ENCODE measurements around the gene PRR18. TPM values are rescaled to one million over a fixed set of nuclear protein-coding genes. Genes with fewer than 3 reads are reported as not detected.

The PRR18 gene
- total and polyA plus RNA-seq, 9 of the 15 experiments (the other 6 are each of a cell fraction or from before 2014, with no cell fraction given) = not detected

Other genes starting within 250 kb of the PRR18 start
- not detected in 2 replicates for gene TBXT, start 140.5 kb downstream of the PRR18 start, total RNA-seq (2014; rRNA removed)
- gene TBXT, start 140.5 kb downstream of the PRR18 start, total RNA-seq (2014; rRNA removed; fragmentation: Illumina TruSeq; extraction: Trizol) = not detected in 2 replicates
- gene TBXT, start 140.5 kb downstream of the PRR18 start, total RNA-seq (2015; rRNA removed; fragmentation: Illumina TruSeq; extraction: Trizol) = not detected in 2 replicates
- gene TBXT, start 140.5 kb downstream of the PRR18 start, total RNA-seq (2021) = not detected in 2 replicates
- gene TBXT, start 140.5 kb downstream of the PRR18 start, polyA plus RNA-seq (2011; rRNA removed) = not detected in 2 replicates
- not detected in 2 replicates for gene TBXT, start 140.5 kb downstream of the PRR18 start, polyA plus RNA-seq (2014; fragmentation: Illumina TruSeq; extraction: Trizol)
- gene TBXT, start 140.5 kb downstream of the PRR18 start, polyA plus RNA-seq (2014; fragmentation: Nextera tagmentation; extraction: Ambion mirVana) = not detected
- not detected in 2 replicates for gene TBXT, start 140.5 kb downstream of the PRR18 start, polyA plus RNA-seq (2014; rRNA removed)
- gene SFT2D1, start 34.2 kb upstream of the PRR18 start, total RNA-seq (2014; rRNA removed) = 59.5 and 63.1 TPM in 2 replicates
- 67.1 and 75.7 TPM in 2 replicates for gene SFT2D1, start 34.2 kb upstream of the PRR18 start, total RNA-seq (2014; rRNA removed; fragmentation: Illumina TruSeq; extraction: Trizol)
- 50.1 and 54.4 TPM in 2 replicates for gene SFT2D1, start 34.2 kb upstream of the PRR18 start, total RNA-seq (2015; rRNA removed; fragmentation: Illumina TruSeq; extraction: Trizol)
- 68.7 and 81.0 TPM in 2 replicates for gene SFT2D1, start 34.2 kb upstream of the PRR18 start, total RNA-seq (2021)
- gene SFT2D1, start 34.2 kb upstream of the PRR18 start, polyA plus RNA-seq (2011; rRNA removed) = 129 and 140 TPM in 2 replicates
- 80.1 and 81.5 TPM in 2 replicates for gene SFT2D1, start 34.2 kb upstream of the PRR18 start, polyA plus RNA-seq (2014; fragmentation: Illumina TruSeq; extraction: Trizol)
- gene SFT2D1, start 34.2 kb upstream of the PRR18 start, polyA plus RNA-seq (2014; fragmentation: Nextera tagmentation; extraction: Ambion mirVana) = 10 to 100 TPM; 73.0 to 74.6 TPM
- 106 and 111 TPM in 2 replicates for gene SFT2D1, start 34.2 kb upstream of the PRR18 start, polyA plus RNA-seq (2014; rRNA removed)
- 78.6 and 97.7 TPM in 2 replicates for gene MPC1, start 74.5 kb upstream of the PRR18 start, total RNA-seq (2014; rRNA removed)
- gene MPC1, start 74.5 kb upstream of the PRR18 start, total RNA-seq (2014; rRNA removed; fragmentation: Illumina TruSeq; extraction: Trizol) = 132 and 145 TPM in 2 replicates
- 141 and 149 TPM in 2 replicates for gene MPC1, start 74.5 kb upstream of the PRR18 start, total RNA-seq (2015; rRNA removed; fragmentation: Illumina TruSeq; extraction: Trizol)
- gene MPC1, start 74.5 kb upstream of the PRR18 start, total RNA-seq (2021) = 103 and 110 TPM in 2 replicates
- 115 and 138 TPM in 2 replicates for gene MPC1, start 74.5 kb upstream of the PRR18 start, polyA plus RNA-seq (2011; rRNA removed)
- gene MPC1, start 74.5 kb upstream of the PRR18 start, polyA plus RNA-seq (2014; fragmentation: Illumina TruSeq; extraction: Trizol) = 148 and 185 TPM in 2 replicates
- 100 to 1,000 TPM; 138 to 144 TPM for gene MPC1, start 74.5 kb upstream of the PRR18 start, polyA plus RNA-seq (2014; fragmentation: Nextera tagmentation; extraction: Ambion mirVana)
- 113 and 114 TPM in 2 replicates for gene MPC1, start 74.5 kb upstream of the PRR18 start, polyA plus RNA-seq (2014; rRNA removed)

All from K562 (cell line).